Brain microvascular endothelial cell (primary cell): ENCODE measurements around the gene CSNK1A1.
"Not testable (repeated sequence)": the region's sequence is repeated elsewhere in the genome, so short reads cannot be mapped to it uniquely, and the experiment has no call there.

Experiments used
- DNase-seq: peaks from one replicate; pipeline ENCODE4 v3.0.0-alpha.2; 2020
- H3K27ac ChIP-seq: fragments of 250-450 bp; sonication (Bioruptor Pico); 2 replicates; pipeline ENCODE4 v1.5.1; 2020; ENCODE audit warnings: mild to moderate bottlenecking, moderate library complexity
- H3K27me3 ChIP-seq: fragments of 250-450 bp; sonication (Bioruptor Pico); replicated peaks from 2 replicates; pipeline ENCODE4 v1.5.1; 2020; ENCODE audit warnings: mild to moderate bottlenecking
- H3K36me3 ChIP-seq: fragments of 250-450 bp; sonication (Bioruptor Pico); replicated peaks from 2 replicates; pipeline ENCODE4 v1.5.1; 2020; ENCODE audit warnings: mild to moderate bottlenecking
- H3K4me3 ChIP-seq: 2 replicates; pipeline ENCODE4 v1.5.1; 2011; ENCODE audit warnings: low read depth, mild to moderate bottlenecking, control low read depth, low read length, moderate library complexity
- CTCF ChIP-seq: IDR thresholded peaks from 2 replicates; pipeline ENCODE4 v1.5.1; 2011; ENCODE audit warnings: low read depth, mild to moderate bottlenecking, moderate library complexity, low read length, control low read depth, inconsistent platforms; ENCODE audit errors: missing control alignments
- in situ Hi-C: cut with HindIII; loops from 2 replicates; pipeline ENCODE4 v1.10.0; 2017; ENCODE audit warnings: low sequenced_read_pairs, low pct_ligation_motif_present

CSNK1A1 gene

GRCh38 chr5:149551227-149552037 is at the start of gene CSNK1A1:
CSNK1A1 (minus strand) TSS chr5:149551439; CDS start chr5:149550964, 475 bp downstream.
- Histone ChIP-seq H3K36me3 (peaks cover 30% of the 10 kb centered on the region), H3K27ac (peak within 1 kb of the TSS; percentile 97), H3K4me3 (peak within 1 kb of the TSS; percentile 99), H3K27me3 (no peaks in the 10 kb centered on the region)
- in situ Hi-C loops: no loop called here
- peak; percentile 95 for DNase-seq
- peak; percentile 91 for TF ChIP-seq CTCF

GRCh38 chr5:149600932-149601331 is 49.7 kb upstream of the CSNK1A1 start:
- in situ Hi-C loops: no loop called here
- Histone ChIP-seq H3K27me3 (no peaks in the 10 kb centered on the region), H3K4me3 (no peak overlapping the region), H3K36me3 (no peaks in the 10 kb centered on the region), H3K27ac (no peak overlapping the region)
- no peak for TF ChIP-seq CTCF
- DNase-seq: no peak

GRCh38 chr5:149599375-149599774 is 48.1 kb upstream of the CSNK1A1 start:
- Histone ChIP-seq H3K27me3 (no peaks in the 10 kb centered on the region), H3K4me3 (no peak overlapping the region), H3K36me3 (no peaks in the 10 kb centered on the region), H3K27ac (no peak overlapping the region)
- TF ChIP-seq CTCF: no peak
- DNase-seq: no peak
- in situ Hi-C loops: no loop called here

- no peak for TF ChIP-seq CTCF
These were observed 47.7 kb upstream of the CSNK1A1 start for GRCh38 chr5:149598966-149599365.

GRCh38 chr5:149598234-149598633 is 47.0 kb upstream of the CSNK1A1 start:
- H3K36me3 ChIP-seq, DNase-seq, H3K27ac ChIP-seq, H3K27me3 ChIP-seq, in situ Hi-C loops, H3K4me3 ChIP-seq: not testable (repeated sequence)

More at GRCh38 chr5:149598966-149599365, 47.7 kb upstream of the CSNK1A1 start:
- H3K27ac ChIP-seq: no peak overlapping the region
- H3K36me3 ChIP-seq: no peaks in the 10 kb centered on the region
- in situ Hi-C loops: no loop called here
- H3K4me3 ChIP-seq: no peak overlapping the region
- H3K27me3 ChIP-seq: no peaks in the 10 kb centered on the region
- no peak for DNase-seq

- no peak for TF ChIP-seq CTCF
- H3K36me3 ChIP-seq: no peaks in the 10 kb centered on the region
- no peak overlapping the region for H3K4me3 ChIP-seq
- H3K27me3 ChIP-seq: no peaks in the 10 kb centered on the region
- in situ Hi-C loops: no loop called here
- no peak overlapping the region for H3K27ac ChIP-seq
- DNase-seq: no peak
These were observed 46.4 kb upstream of the CSNK1A1 start for GRCh38 chr5:149597618-149598017.
